ENCODE results near the gene GEMIN2. TPM values are rescaled to one million over a fixed set of nuclear protein-coding genes. Genes with fewer than 3 reads are reported as not detected.
"Not testable (repeated sequence)": the region's sequence is repeated elsewhere in the genome, so short reads cannot be mapped to it uniquely, and the experiment has no call there.

The GEMIN2 gene
- total RNA-seq, 2 experiments from 2014 or later: 14.6 to 16.1 TPM

DNA sequence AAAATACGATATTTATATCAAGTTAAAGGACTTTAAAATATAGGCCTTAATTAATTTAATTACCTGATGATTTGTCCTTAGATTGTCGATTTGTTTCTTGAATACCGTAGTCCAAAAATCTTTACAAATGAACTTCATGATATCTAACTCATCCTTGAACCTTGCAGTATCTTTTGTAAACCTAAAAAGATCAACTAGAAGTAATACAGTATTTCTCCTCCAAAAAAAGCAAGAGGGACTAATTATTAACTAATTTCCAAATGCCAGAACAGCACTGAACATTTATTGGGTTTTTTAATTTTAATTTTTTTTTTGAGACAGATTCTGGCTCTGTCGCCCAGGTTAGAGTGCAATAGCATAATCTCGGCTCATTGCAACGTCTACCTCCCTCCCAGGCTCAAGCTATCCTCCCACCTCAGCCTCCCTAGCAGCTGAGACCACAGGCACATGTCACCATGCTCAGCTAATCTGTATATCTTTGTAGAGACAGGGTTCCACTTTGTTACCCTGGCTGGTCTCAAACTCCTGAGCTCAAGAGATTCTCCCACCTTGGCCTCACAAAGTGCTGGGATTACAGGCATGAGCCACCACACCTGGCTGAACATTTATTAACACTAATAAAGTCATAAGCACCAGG lies 44.2 kb downstream of the GEMIN2 start:
- no peak for ATAC-seq (ENCODE audit: poor library complexity)
- Histone ChIP-seq H3K36me3 (ENCODE audit: insufficient read depth, low read length) (peaks cover 64% of the 10 kb centered on the region), H3K27me3 (ENCODE audit: control insufficient read depth in 1 of 2, insufficient read depth in 2 of 2, low read length in 2 of 2) (no peaks in the 10 kb centered on the region), H3K9me3 (ENCODE audit: control insufficient read depth in 1 of 2, insufficient read depth in 1 of 2, low read length in 2 of 2) (no peaks in the 10 kb centered on the region), H3K4me1 (ENCODE audit: insufficient read depth, low read length) (no peaks in the 10 kb centered on the region), H3K4me3 (ENCODE audit: low read length) (no peak overlapping the region), H3K27ac (ENCODE audit: low read depth in 1 of 2, low read length in 2 of 2) (no peak overlapping the region)
- ChIA-PET CTCF (no interaction called here), POLR2A (interaction anchor here (1.0 to 2.2 kb wide), 2 partner anchors 12 to 44 kb away, joined by 3 to 9 read pairs; partner anchors contain the start of genes GEMIN2 and TRAPPC6B)
- H3K4me3 Mint-ChIP-seq: no peak overlapping the region
- H3K27me3 Mint-ChIP-seq: no peaks in the 10 kb centered on the region
- peaks cover 27% of the 10 kb centered on the region for H3K4me1 Mint-ChIP-seq (ENCODE audit: low read depth)
- H3K36me3 Mint-ChIP-seq (ENCODE audit: low read depth): peaks cover 64% of the 10 kb centered on the region
- H3K27ac Mint-ChIP-seq: no peak overlapping the region
- no peak for DNase-seq
- intact Hi-C loops (cut with DNase I, micrococcal nuclease): no loop called here
- H3K9me3 Mint-ChIP-seq: no peaks in the 10 kb centered on the region
- TF ChIP-seq CTCF (IDR thresholded peaks at IDR 0.05): no peak

DNA sequence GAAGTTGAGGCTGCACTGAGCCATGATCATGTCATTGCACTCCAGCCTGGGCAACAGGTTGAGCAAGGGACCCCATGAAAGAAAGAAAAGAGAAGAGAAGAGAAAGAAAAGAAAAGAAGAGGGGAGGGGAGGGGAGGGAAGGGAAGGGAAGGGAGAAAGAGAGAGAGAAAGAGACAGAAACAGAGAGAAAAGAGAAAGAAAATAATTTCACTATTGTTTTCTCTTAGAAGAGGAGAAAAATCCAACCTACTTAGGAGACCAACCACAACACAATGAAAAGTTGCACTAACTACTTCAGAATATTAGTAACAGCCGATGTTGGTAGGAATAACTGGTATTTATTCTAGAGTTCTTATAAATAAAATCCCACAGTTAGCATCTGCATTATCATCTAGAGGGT lies 46.4 kb downstream of the GEMIN2 start:
- H3K9me3 ChIP-seq (ENCODE audit: control insufficient read depth in 1 of 2, insufficient read depth in 1 of 2, low read length in 2 of 2): no peaks in the 10 kb centered on the region
- H3K27me3 ChIP-seq (ENCODE audit: control insufficient read depth in 1 of 2, insufficient read depth in 2 of 2, low read length in 2 of 2): no peaks in the 10 kb centered on the region
- peak overlapping the region; percentile 26 for H3K27ac Mint-ChIP-seq
- no peak overlapping the region for H3K4me3 ChIP-seq (ENCODE audit: low read length)
- H3K9me3 Mint-ChIP-seq: no peaks in the 10 kb centered on the region
- peaks cover 46% of the 10 kb centered on the region for H3K4me1 Mint-ChIP-seq (ENCODE audit: low read depth)
- no peaks in the 10 kb centered on the region for H3K27me3 Mint-ChIP-seq
- no peak overlapping the region for H3K27ac ChIP-seq (ENCODE audit: low read depth in 1 of 2, low read length in 2 of 2)
- no peak for ATAC-seq (ENCODE audit: poor library complexity)
- no peak overlapping the region for H3K4me3 Mint-ChIP-seq
- peaks cover 71% of the 10 kb centered on the region for H3K36me3 Mint-ChIP-seq (ENCODE audit: low read depth)
- intact Hi-C loops (cut with DNase I, micrococcal nuclease): no loop called here
- H3K4me1 ChIP-seq (ENCODE audit: insufficient read depth, low read length): no peaks in the 10 kb centered on the region
- POLR2A ChIA-PET: no interaction called here
- TF ChIP-seq CTCF (IDR thresholded peaks at IDR 0.05): no peak
- DNase-seq: no peak
- H3K36me3 ChIP-seq (ENCODE audit: insufficient read depth, low read length): peaks cover 60% of the 10 kb centered on the region
- CTCF ChIA-PET: interaction anchor here (1.6 kb wide), 1 partner anchor 8 kb away, joined by 4 read pairs; no protein-coding TSS in a partner anchor

- POLR2A ChIA-PET; H3K27ac ChIP-seq (ENCODE audit: low read depth in 1 of 2, low read length in 2 of 2); H3K4me3 ChIP-seq (ENCODE audit: low read length); H3K27me3 ChIP-seq (ENCODE audit: control insufficient read depth in 1 of 2, insufficient read depth in 2 of 2, low read length in 2 of 2); H3K9me3 Mint-ChIP-seq; ATAC-seq (ENCODE audit: poor library complexity); H3K27me3 Mint-ChIP-seq; CTCF ChIA-PET; DNase-seq; H3K9me3 ChIP-seq (ENCODE audit: control insufficient read depth in 1 of 2, insufficient read depth in 1 of 2, low read length in 2 of 2); intact Hi-C loops (cut with DNase I, micrococcal nuclease): not testable (repeated sequence)
- Mint-ChIP-seq H3K27ac (peak overlapping the region; percentile 67), H3K4me3 (peak overlapping the region; percentile 91), H3K4me1 (ENCODE audit: low read depth) (peaks cover 71% of the 10 kb centered on the region), H3K36me3 (ENCODE audit: low read depth) (peaks cover 59% of the 10 kb centered on the region)
- Histone ChIP-seq H3K4me1 (ENCODE audit: insufficient read depth, low read length) (peaks cover 25% of the 10 kb centered on the region), H3K36me3 (ENCODE audit: insufficient read depth, low read length) (peaks cover 22% of the 10 kb centered on the region)
Observed at GRCh38 chr14:39167797-39168320, 53.7 kb downstream of the GEMIN2 start.

Measured in CD4-positive, alpha-beta T cell (primary cell).